Mesenchymal stem cell (in vitro differentiated cells and primary cell): Measurements from ENCODE around the gene CSRP1.
A peak's percentile ranks its signal among the peaks of the same experiment; 100 is the strongest.

ENCODE experiments used
- DNase-seq: peaks from one replicate; pipeline ENCODE4 v3.0.0-alpha.2; 2013
- H2AFZ ChIP-seq: one replicate; pipeline ENCODE4 v1.6.1; 2013; ENCODE audit warnings: low read depth, mild to moderate bottlenecking, control low read depth, inconsistent platforms, low read length, moderate library complexity
- H2AK5ac ChIP-seq: 2 replicates; pipeline ENCODE4 v1.6.1; 2013; ENCODE audit warnings: low read length, moderate library complexity, mild to moderate bottlenecking, inconsistent platforms; ENCODE audit not compliant: severe bottlenecking
- H2BK120ac ChIP-seq: one replicate; pipeline ENCODE4 v1.6.1; 2013; ENCODE audit warnings: low read depth, mild to moderate bottlenecking, inconsistent platforms, low read length, moderate library complexity
- H2BK12ac ChIP-seq, 2 experiments: one replicate each; pipeline ENCODE4 v1.6.1; 2013; ENCODE audit warnings: inconsistent platforms in 2 of 2, low read length in 2 of 2, mild to moderate bottlenecking in 2 of 2, moderate library complexity in 2 of 2, control low read depth in 1 of 2
- H2BK15ac ChIP-seq: one replicate; pipeline ENCODE4 v1.6.1; 2013; ENCODE audit warnings: mild to moderate bottlenecking, low read depth, inconsistent platforms; ENCODE audit not compliant: poor library complexity, severe bottlenecking
- H2BK5ac ChIP-seq: 2 replicates; pipeline ENCODE4 v1.6.1; 2013; ENCODE audit warnings: low read depth, mild to moderate bottlenecking, low read length, control low read depth, inconsistent platforms; ENCODE audit not compliant: poor library complexity, severe bottlenecking
- H3K14ac ChIP-seq, 2 experiments: one replicate each; pipeline ENCODE4 v1.6.1; 2013; ENCODE audit warnings: inconsistent platforms in 2 of 2, low read length in 2 of 2, control low read depth in 1 of 2, mild to moderate bottlenecking in 1 of 2, moderate library complexity in 1 of 2
- H3K18ac ChIP-seq, 2 experiments: one replicate each; pipeline ENCODE4 v1.6.1; 2013; ENCODE audit warnings: inconsistent platforms in 2 of 2, low read length in 2 of 2, control low read depth in 1 of 2, low read depth in 1 of 2, mild to moderate bottlenecking in 1 of 2
- H3K23ac ChIP-seq, 2 experiments: one replicate each; pipeline ENCODE4 v1.6.1; 2013; ENCODE audit warnings: inconsistent platforms in 2 of 2, low read length in 2 of 2, mild to moderate bottlenecking in 2 of 2, moderate library complexity in 2 of 2, control low read depth in 1 of 2
- H3K27ac ChIP-seq: 2 replicates; pipeline ENCODE4 v1.5.1; 2013; ENCODE audit warnings: mild to moderate bottlenecking, moderate library complexity, low read length, control low read depth, inconsistent platforms; ENCODE audit not compliant: poor library complexity, severe bottlenecking
- H3K27me3 ChIP-seq, 2 experiments: 2 replicates each; pipeline versions ENCODE4 v1.6.1 to v1.7.0; 2013; ENCODE audit warnings: low read length in 2 of 2, mild to moderate bottlenecking in 2 of 2, moderate library complexity in 2 of 2, control low read depth in 1 of 2, inconsistent platforms in 1 of 2; ENCODE audit not compliant: control insufficient read depth in 1 of 2, insufficient read depth in 1 of 2
- H3K36me3 ChIP-seq, 2 experiments: 2 replicates each; pipeline versions ENCODE4 v1.6.1 to v1.7.0; 2013; ENCODE audit warnings: low read length in 2 of 2, control low read depth in 1 of 2, inconsistent platforms in 1 of 2, low read depth in 1 of 2, mild to moderate bottlenecking in 1 of 2; ENCODE audit not compliant: insufficient read depth in 2 of 2, control insufficient read depth in 1 of 2
- H3K4ac ChIP-seq, 2 experiments: one replicate each; pipeline ENCODE4 v1.6.1; 2013; ENCODE audit warnings: inconsistent platforms in 2 of 2, low read length in 2 of 2, mild to moderate bottlenecking in 2 of 2, moderate library complexity in 2 of 2, control low read depth in 1 of 2, low read depth in 1 of 2
- H3K4me1 ChIP-seq: 2 replicates; pipeline ENCODE4 v1.6.1; 2013; ENCODE audit warnings: low read depth, low read length, control low read depth; ENCODE audit not compliant: control insufficient read depth, insufficient read depth
- H3K4me2 ChIP-seq: 2 replicates; pipeline ENCODE4 v1.6.1; 2013; ENCODE audit warnings: low read length, mild to moderate bottlenecking, inconsistent platforms; ENCODE audit not compliant: poor library complexity, severe bottlenecking
- H3K4me3 ChIP-seq, 2 experiments: 2 replicates each; pipeline versions ENCODE4 v1.5.1 to v1.7.0; 2013; ENCODE audit warnings: low read length in 2 of 2, mild to moderate bottlenecking in 2 of 2, control low read depth in 1 of 2, low read depth in 1 of 2; ENCODE audit not compliant: insufficient read depth in 1 of 2
- H3K79me1 ChIP-seq: replicated peaks from 2 replicates; pipeline ENCODE4 v1.6.1; 2013; ENCODE audit warnings: mild to moderate bottlenecking, control low read depth, low read length, inconsistent platforms; ENCODE audit not compliant: poor library complexity, severe bottlenecking
- H3K9ac ChIP-seq: 2 replicates; pipeline ENCODE4 v1.7.0; 2013; ENCODE audit warnings: mild to moderate bottlenecking, low read length, moderate library complexity
- H3K9me3 ChIP-seq: 2 replicates; pipeline ENCODE4 v1.7.0; 2013; ENCODE audit warnings: mild to moderate bottlenecking, low read length; ENCODE audit not compliant: control insufficient read depth
- H4K8ac ChIP-seq: one replicate; pipeline ENCODE4 v1.6.1; 2013; ENCODE audit warnings: inconsistent platforms, mild to moderate bottlenecking, low read length, moderate library complexity
- H4K91ac ChIP-seq: one replicate; pipeline ENCODE4 v1.6.1; 2013; ENCODE audit warnings: mild to moderate bottlenecking, low read length, inconsistent platforms
- WGBS: methylation state at CpG from one replicate; pipeline ENCODE4 v1.1.7; 2013; ENCODE audit warnings: mixed read lengths; 5-methylcytosine and 5-hydroxymethylcytosine counted together

CSRP1 gene

DNA sequence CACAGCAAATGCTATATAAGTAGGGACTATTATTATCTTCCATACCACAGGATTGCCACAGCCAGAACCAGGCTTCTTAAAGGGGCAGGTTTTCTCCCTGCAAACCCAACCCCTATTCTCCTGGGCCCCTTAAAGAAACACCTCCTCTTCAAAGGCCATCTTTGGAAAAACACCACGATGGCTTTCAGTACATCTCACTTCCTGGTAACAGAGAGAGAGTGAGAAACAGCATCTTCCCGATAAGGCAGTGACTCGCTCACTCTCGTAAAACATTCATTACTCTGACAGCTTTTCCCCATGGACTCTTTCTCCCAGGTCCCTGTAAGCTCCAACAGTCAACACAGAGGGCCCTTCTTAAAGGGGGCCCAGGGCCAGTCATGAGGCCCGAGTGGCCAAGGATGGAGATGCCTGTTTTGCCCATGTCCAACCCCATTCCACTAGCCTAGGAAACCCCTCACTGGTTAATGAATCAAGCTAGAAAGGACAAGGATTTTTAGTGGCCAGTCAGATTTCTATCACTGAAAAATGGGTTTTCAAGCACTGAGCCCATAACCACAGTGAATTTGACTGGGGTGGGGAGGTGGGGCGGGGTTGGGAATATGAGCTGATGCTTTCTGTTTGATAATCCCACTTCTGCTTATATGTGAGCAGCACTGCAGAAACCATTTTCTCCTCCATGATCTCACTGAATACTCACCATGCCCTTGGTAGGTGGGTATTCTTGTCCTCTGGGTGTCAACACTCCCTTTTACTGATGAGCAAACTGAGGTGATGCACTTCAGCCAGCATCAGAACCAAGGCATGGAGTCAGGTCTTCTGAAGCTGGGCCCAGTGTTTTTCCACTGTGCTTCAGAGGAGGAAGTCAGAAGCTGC is 28.4 kb upstream of the CSRP1 start:
- H3K4ac ChIP-seq = peak overlapping the region in 1 of 2 experiments; percentile 24
- H3K27ac ChIP-seq = peak overlapping the region; percentile 50
- peak overlapping the region; percentile 20 for H2AK5ac ChIP-seq
- H2BK5ac ChIP-seq = no peak overlapping the region
- peak overlapping the region; percentile 57 to 67 for H2BK12ac ChIP-seq
- no peaks in the 10 kb centered on the region for H3K27me3 ChIP-seq
- H3K18ac ChIP-seq = peak overlapping the region; percentile 72 to 75
- peak overlapping the region in 1 of 2 experiments; percentile 32 for H3K4me3 ChIP-seq
- H3K23ac ChIP-seq = no peak overlapping the region
- peak overlapping the region; percentile 87 for H4K8ac ChIP-seq
- H2BK120ac ChIP-seq = peak overlapping the region; percentile 27
- peak overlapping the region; percentile 45 for H4K91ac ChIP-seq
- peak overlapping the region in 1 of 2 experiments; percentile 26 for H3K14ac ChIP-seq
- no peak overlapping the region for H3K4me2 ChIP-seq
- WGBS = 19% methylated on average over 5 of the region's 6 CpGs
- H3K4me1 ChIP-seq = peaks cover 20% of the 10 kb centered on the region
- H3K9me3 ChIP-seq = no peaks in the 10 kb centered on the region
- H3K9ac ChIP-seq = peak overlapping the region; percentile 71
- H3K36me3 ChIP-seq = no peaks in the 10 kb centered on the region
- H3K79me1 ChIP-seq = peaks cover 2% of the 10 kb centered on the region
- H2BK15ac ChIP-seq = peak overlapping the region; percentile 86
- H2AFZ ChIP-seq = peak overlapping the region; percentile 10
- peak; percentile 84 for DNase-seq

DNA sequence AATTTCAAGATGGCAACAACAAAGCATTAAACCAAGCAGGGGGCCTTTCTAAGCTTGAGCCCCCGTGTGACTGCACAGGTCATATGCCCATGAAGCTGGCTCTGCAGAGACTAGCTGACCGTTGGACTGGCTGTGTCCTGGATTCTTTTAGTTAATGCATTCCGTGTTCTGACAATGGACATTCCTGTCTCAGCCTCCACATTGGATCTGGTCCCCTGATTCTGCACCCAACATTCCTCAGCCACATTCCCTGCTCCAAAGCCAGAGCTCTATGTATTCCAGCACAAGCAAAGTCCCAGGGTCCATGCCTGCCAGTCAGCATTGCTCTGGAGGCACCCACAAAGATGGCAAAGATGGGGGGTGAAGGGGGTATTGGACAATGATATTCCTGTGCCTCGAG is 26.9 kb upstream of the CSRP1 start:
- H3K27ac ChIP-seq = no peak overlapping the region
- peak overlapping the region in 1 of 2 experiments; percentile 11 for H3K14ac ChIP-seq
- H2BK120ac ChIP-seq = no peak overlapping the region
- H3K36me3 ChIP-seq = no peaks in the 10 kb centered on the region
- no peak overlapping the region for H3K4ac ChIP-seq
- H2BK12ac ChIP-seq = no peak overlapping the region
- no peak for DNase-seq
- 92% methylated on average over 3 of the region's 4 CpGs for WGBS
- H3K23ac ChIP-seq = no peak overlapping the region
- peak overlapping the region in 1 of 2 experiments; percentile 19 for H3K18ac ChIP-seq
- no peak overlapping the region for H4K8ac ChIP-seq
- H3K4me1 ChIP-seq = peaks cover 20% of the 10 kb centered on the region
- H3K79me1 ChIP-seq = peaks cover 1% of the 10 kb centered on the region
- no peak overlapping the region for H2BK15ac ChIP-seq
- H2AK5ac ChIP-seq = peak overlapping the region; percentile 43
- peak overlapping the region; percentile 5 for H4K91ac ChIP-seq
- no peaks in the 10 kb centered on the region for H3K27me3 ChIP-seq
- no peak overlapping the region for H2BK5ac ChIP-seq
- no peak overlapping the region for H3K4me3 ChIP-seq
- no peak overlapping the region for H2AFZ ChIP-seq
- H3K9me3 ChIP-seq = no peaks in the 10 kb centered on the region
- peak overlapping the region; percentile 71 for H3K9ac ChIP-seq
- H3K4me2 ChIP-seq = no peak overlapping the region

DNA sequence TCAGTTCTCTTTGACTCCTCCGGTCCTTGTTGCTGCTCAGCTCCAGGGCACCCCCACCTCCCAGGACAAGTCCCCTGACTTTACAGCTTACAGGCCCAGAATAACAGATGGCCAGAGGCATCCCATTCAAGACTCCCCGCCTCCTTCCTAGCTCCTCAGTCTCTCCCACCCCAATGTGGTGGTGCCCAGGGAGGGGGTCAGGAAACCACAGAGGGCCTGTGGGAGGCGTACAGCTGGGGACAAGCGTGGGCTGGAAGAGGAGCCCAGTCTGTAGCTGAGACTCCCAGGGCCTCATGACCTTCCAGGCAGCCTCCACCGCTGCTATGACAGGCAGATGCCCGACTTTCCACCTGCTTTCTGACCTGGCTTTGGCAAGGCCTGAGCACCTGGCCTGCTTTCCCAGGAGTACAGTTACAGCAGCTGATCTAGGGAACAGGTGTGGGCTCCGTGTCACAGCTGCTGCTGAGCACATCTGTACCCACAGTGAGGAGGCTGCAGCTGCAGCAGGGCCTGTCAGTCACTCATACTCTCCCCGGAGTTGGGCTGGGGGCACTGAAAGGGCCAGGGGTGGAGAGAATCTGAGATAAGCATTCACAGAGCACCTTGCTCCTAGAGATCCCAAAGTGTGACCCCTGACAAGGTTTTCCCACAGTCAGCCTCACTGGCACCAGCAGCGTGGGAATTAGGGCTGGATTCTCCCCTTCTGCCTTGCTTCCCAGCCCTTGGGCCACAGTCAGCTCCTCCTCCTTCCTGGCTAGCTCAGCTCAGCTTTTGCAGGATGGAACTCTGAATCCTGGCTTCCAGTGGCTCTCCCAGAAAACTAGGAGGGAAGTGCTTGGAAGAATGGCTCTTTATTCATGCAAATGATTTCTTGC is 24.9 kb upstream of the CSRP1 start:
- Histone ChIP-seq H2BK120ac (peak overlapping the region; percentile 22), H2BK15ac (peak overlapping the region; percentile 75), H2AFZ (no peak overlapping the region), H3K4me2 (no peak overlapping the region), H3K4me3 (peak overlapping the region in 1 of 2 experiments; percentile 14), H3K4ac (peak overlapping the region in 1 of 2 experiments; percentile 36), H3K18ac (peak overlapping the region; percentile 7 to 61), H3K23ac (no peak overlapping the region), H3K79me1 (no peaks in the 10 kb centered on the region), H3K36me3 (no peaks in the 10 kb centered on the region), H3K9me3 (no peaks in the 10 kb centered on the region), H2BK5ac (no peak overlapping the region), H2AK5ac (peak overlapping the region; percentile 33), H3K4me1 (peaks cover 11% of the 10 kb centered on the region), H4K8ac (no peak overlapping the region), H3K27me3 (no peaks in the 10 kb centered on the region), H4K91ac (peak overlapping the region; percentile 57), H3K9ac (peak overlapping the region; percentile 85), H2BK12ac (peak overlapping the region; percentile 62 to 83), H3K14ac (peak overlapping the region in 1 of 2 experiments; percentile 24), H3K27ac (no peak overlapping the region)
- 79% methylated on average over 9 of the region's 9 CpGs for WGBS
- peak; percentile 58 for DNase-seq
